IPS-NIHi7 (cell line): ENCODE data around the gene PRPF40B.
"Not testable (repeated sequence)": the region's sequence is repeated elsewhere in the genome, so short reads cannot be mapped to it uniquely, and the experiment has no call there.

Experiments used
- DNase-seq: peaks from one replicate; pipeline ENCODE4 v3.0.0; 2012; ENCODE audit warnings: mixed read lengths; ENCODE audit errors: extremely low spot score

Gene PRPF40B

GRCh38 chr12:49623142-49623904 lies at the start of gene PRPF40B:
Gene PRPF40B, plus strand, starts transcription at chr12:49623561. Its CDS starts 30 bp downstream, at chr12:49623591.
- DNase-seq = peak; percentile 99

GRCh38 chr12:49577589-49578315 lies 45.6 kb upstream of the PRPF40B start:
- no peak for DNase-seq

- DNase-seq = no peak
Observed at GRCh38 chr12:49578471-49579112, 44.8 kb upstream of the PRPF40B start.

GRCh38 chr12:49580572-49581535 lies 42.5 kb upstream of the PRPF40B start:
- peak; percentile 95 for DNase-seq

GRCh38 chr12:49582201-49582600 lies 41.2 kb upstream of the PRPF40B start:
- no peak for DNase-seq

GRCh38 chr12:49582850-49583249 lies 40.5 kb upstream of the PRPF40B start:
- no peak for DNase-seq

GRCh38 chr12:49583366-49584094 lies 39.8 kb upstream of the PRPF40B start:
- DNase-seq = no peak

- no peak for DNase-seq
Observed at GRCh38 chr12:49584591-49584990, 38.8 kb upstream of the PRPF40B start.

- DNase-seq = no peak
Observed at GRCh38 chr12:49585477-49586459, 37.6 kb upstream of the PRPF40B start.

GRCh38 chr12:49587174-49587908 lies 36.0 kb upstream of the PRPF40B start:
- DNase-seq = no peak

- no peak for DNase-seq
Observed at GRCh38 chr12:49588281-49588680, 35.1 kb upstream of the PRPF40B start.

- no peak for DNase-seq
Observed at GRCh38 chr12:49588721-49589516, 34.4 kb upstream of the PRPF40B start.

- DNase-seq = peak; percentile 7
Observed at GRCh38 chr12:49598527-49598926, 24.8 kb upstream of the PRPF40B start.

GRCh38 chr12:49599961-49600360 lies 23.4 kb upstream of the PRPF40B start:
- peak; percentile 6 for DNase-seq

GRCh38 chr12:49603721-49604120 lies 19.6 kb upstream of the PRPF40B start:
- peak; percentile 4 for DNase-seq

- peak; percentile 12 for DNase-seq
Observed at GRCh38 chr12:49604856-49605255, 18.5 kb upstream of the PRPF40B start.

GRCh38 chr12:49605539-49605938 lies 17.8 kb upstream of the PRPF40B start, which contains the start of gene FAM186B:
Gene FAM186B, minus strand, starts transcription at chr12:49605639. Its CDS starts 162 bp downstream, at chr12:49605477.
- not testable (repeated sequence) for DNase-seq
